Endometrial microvascular endothelial cells (primary cell): ENCODE measurements around the gene CAPZB. TPM values are rescaled to one million over a fixed set of nuclear protein-coding genes. Genes with fewer than 3 reads are reported as not detected.

Experiments used
- in situ Hi-C: cut with HindIII; loops from 2 replicates; pipeline ENCODE4 v1.10.0; 2017; ENCODE audit warnings: low sequenced_read_pairs, low pct_unique_long_range_greater_than_20kb; ENCODE audit errors: inconsistent ontology term
- total RNA-seq: library from RNA; depleted of rRNA; stranded (reverse); fragments of >200 nt; gene quantifications from one replicate; pipeline ENCODE4 v1.2.3, GENCODE V29; 2015; ENCODE audit errors: inconsistent ontology term

The CAPZB gene
- total RNA-seq, 1 donor from 2014 or later, result 146 TPM

GRCh38 chr1:19369396-19370090 is 115.8 kb downstream of the CAPZB start:
- in situ Hi-C loops, result no loop called here

DNA sequence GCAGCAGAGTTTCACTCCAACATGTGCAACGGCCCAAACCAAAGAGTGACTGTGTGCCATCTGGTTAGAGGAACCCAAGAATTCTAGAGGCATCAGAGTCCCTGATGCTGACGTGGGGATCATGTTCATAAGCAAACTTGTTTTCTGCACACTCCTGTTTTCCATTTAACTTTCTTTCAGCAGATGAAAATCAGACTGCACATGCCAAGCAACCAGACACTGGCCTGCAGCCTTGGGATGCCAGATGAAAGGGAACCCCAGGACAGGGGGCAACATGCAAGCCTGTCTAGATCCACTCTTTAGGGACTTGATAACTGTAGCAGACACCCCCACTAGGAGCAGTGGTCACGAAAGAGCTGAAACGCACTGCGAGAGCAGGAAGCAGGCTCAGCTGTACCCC is 116.4 kb downstream of the CAPZB start:
- in situ Hi-C loops, result no loop called here

- in situ Hi-C loops, result no loop called here
These were observed 117.3 kb downstream of the CAPZB start for GRCh38 chr1:19368050-19368449.

DNA sequence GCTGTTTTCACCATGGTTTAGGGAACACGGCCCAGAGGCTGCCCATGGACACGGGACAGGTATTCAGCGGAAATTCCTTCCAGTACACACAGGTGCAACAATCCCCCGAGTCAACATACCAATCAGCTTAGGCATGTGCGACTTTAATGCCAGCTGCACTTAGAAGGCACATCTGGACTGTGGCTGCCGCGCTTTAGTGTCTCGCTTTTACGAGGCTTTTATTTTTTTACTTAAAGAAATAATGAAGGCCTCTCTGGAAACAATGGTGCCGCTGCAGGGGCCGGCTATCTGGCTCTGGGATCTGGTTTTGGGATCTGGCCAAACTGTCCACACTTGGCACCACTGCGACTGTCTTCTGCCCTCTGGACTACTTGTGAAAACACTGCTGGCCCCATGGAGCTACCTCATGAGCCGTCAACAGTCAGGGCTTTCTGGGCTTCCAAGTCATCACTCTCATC is 117.7 kb downstream of the CAPZB start:
- in situ Hi-C loops, result no loop called here

DNA sequence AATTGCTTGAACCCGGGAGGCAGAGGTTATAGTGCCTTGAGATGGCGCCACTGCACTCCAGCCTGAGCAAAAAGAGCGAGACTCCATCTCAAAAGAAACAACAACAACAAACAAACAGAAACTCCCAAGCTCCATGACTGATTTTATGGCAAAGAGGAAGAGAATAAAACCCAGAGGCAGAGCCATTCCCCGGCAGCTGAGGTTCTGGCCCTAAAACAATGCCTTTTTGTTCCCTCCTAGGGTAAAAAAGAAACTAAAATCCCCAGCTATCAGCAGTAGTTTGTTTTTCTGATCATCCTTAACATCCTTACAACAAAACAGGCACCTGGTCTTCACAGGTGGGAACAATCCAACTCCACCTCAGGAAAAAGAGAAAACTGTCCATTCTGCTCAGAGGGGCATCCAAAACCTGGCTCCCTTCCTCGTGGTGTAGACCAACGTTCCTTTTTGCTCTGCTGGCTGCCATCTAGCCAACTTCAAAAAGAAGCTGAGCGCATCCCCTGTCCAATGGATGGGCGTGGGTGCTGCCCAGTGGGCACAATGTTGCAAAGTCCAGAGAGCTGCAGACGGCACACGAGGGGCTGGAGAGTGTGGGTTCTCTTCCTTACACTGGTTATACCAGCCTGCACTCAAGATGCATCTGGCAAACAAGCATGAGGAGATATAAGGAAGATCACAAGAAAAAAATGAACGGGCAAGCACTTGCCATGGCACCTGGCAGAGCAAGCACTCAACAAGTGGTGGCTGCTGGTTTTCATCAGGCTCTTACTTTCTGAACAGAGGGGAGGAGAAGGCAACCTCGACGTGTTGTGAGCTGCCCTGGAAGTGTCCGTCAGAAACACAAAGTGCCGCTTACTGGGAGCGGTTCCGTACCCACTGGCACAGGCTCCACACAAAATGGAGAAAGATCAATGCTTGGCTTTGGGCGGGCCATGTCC is 118.5 kb downstream of the CAPZB start:
- in situ Hi-C loops, result no loop called here

DNA sequence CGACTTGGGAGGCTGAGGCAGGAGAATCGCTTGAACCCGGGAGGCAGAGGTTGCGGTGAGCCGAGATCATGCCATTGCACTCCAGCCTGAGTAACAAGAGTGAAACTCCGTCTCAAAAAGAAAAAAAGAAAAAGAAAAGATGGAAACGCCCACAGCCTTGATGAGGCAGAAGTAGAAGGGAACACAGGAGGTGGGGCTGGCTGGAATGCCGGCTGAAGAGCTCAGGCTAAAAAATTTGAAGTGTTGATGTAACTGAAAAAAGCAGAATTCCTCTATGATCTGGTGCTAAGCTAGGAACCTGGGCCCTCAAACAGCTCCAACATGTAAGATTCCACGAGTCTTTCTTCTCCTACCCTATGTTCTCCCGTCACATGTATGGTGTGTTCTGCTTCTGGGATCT is 119.6 kb downstream of the CAPZB start:
- in situ Hi-C loops, result no loop called here

GRCh38 chr1:19363536-19364152 is 121.7 kb downstream of the CAPZB start:
- in situ Hi-C loops, result no loop called here

GRCh38 chr1:19361611-19362147 is 123.7 kb downstream of the CAPZB start:
- in situ Hi-C loops, result no loop called here

DNA sequence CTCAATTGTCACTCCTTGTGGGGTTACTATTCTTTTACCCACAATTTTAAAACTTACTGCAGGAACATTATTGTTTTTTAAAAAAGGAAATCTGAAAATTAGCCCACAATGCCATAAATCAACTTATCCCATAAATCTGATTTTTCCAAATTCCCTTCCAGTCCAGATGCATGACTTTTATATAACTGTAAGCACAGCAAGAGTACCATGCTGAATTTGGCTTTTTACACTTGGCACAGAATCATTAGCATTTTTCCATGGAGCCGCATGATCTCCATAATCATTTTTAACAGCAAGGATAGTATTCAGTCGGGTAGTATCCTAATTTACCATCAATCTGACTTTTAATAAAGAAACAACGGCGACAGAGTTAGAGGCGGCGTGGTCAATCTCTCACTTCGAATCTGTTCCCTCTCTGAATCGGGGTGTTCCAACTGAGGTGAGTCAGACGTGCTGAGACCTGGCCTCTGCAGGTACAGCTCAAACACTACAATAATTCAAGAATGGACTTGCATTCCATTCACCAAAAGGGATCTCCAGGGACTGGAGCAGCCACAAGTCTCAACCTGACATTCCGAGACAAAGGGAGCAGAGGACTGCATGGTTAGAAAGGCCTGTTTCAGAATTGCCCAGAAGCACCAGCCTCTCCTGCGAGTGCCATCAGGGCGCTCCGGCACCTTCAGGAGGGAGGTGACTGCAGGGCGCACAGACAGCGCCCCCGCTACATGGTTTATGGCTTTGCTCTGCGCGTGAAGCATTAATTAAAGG is 124.3 kb downstream of the CAPZB start:
- in situ Hi-C loops, result no loop called here

DNA sequence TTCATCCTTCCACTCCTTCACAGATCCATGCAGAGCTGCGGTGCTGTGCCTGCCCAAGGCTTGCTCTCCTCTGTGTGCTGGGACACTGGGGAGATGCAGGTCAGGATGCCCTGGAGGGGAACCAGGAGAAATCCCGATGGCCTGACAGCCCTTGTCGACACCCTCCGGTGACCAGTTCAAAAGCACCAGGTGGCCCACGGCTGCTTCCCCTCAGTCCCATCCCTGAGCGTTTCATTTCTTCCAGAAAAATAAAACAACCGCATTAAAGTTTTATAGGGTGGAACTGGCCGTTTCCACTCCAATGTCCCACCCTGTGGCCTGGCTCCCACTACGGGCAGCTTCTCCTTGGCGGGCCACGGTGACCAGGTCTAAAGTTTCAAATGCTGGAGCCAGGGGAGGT is 124.9 kb downstream of the CAPZB start:
- in situ Hi-C loops, result no loop called here

GRCh38 chr1:19360016-19360415 is 125.3 kb downstream of the CAPZB start:
- in situ Hi-C loops, result no loop called here

DNA sequence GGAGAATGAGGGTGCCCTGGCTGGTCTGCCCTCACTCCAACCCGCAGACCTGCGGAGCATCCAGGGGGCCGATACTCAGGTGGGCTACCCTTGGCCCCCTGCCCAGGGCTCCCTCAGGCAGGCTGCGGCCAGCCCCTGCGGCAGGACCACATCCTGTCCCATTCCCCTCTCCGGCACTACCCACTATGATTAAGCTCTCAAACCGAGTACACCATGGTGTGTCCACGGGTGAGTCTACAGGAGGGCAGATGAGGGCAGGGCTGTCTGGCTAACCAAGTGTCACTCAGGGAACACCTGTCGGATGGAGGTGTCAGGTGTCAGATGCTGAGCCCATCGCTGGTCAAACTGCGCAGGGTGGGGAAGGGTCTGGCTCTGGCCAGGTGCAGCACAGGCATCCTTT is 126.0 kb downstream of the CAPZB start:
- in situ Hi-C loops, result no loop called here

DNA sequence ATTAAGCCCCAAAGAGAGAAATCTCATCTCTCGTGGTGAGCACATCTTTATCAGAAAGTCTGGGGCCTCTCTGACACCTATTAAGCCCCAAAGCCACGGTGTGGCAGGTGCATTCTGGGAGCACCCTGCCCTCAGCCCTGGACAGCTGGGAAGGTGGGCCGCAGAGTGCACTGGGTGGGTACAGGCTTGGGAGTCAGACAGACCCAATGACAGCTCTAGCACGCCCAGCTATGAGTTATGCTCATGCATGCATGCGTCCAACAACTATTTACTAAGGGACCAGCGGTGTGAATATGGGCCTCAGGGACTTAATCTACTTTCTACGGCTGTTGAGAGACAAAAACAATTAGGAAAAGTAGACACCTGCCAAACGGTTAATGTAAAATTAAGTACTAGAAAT is 126.6 kb downstream of the CAPZB start:
- in situ Hi-C loops, result no loop called here

DNA sequence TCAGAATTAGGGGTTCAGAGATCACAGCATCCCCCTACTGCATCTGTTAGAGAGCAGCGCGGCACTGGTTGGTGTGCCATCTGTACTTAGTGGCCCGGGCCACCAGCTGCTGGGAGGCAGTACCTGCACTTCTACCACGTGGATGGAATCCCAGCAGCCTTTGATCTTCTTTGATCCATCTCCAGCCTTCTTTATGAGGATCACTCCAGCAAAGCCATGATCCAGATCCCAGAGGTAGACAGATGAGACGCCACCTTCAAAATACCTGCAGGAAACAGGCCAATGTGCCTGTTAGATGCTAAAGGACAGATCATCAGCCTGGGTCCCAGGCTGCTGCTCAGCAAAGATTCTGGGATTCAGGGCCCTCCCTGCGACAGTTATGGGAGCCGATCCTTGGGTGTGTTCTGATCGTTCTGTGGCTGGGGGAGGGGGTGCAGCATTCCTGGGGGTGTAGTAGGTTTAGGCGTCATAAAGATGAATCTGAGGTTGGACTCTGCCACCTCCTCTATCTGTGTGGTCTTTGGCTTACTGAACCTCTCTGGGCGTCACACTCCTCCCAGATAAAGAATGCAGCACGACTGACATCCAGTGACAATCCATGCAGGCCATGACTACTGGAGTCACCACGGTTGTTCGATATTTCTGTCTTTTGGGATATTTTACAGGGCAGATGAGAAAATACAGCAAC is 127.9 kb downstream of the CAPZB start:
- in situ Hi-C loops, result no loop called here

GRCh38 chr1:19356266-19356665 is 129.1 kb downstream of the CAPZB start:
- in situ Hi-C loops, result no loop called here

DNA sequence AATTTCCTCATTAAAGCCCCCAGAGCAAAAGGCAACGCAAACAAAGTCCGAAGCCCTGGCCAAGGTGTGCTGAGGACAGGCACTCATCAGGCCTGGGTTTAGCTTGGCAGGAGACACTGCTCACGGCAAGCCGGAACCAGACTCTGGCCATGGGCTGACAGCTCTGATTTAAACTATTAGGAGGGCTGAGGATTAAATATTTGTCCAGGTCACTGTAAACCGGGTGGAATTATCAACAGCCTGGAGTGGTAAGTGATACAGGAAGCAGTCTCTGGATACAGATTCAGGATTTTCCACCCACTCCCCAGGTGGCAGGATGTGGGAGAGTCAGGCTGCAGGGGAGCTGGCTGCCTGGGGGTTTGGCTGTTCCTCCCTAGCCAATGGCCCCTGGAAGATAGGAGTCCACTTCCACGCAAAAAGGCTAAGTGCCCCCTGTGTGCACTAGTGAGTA is 130.8 kb downstream of the CAPZB start:
- in situ Hi-C loops, result no loop called here

- in situ Hi-C loops, result no loop called here
These were observed 131.7 kb downstream of the CAPZB start for GRCh38 chr1:19353596-19353995.

DNA sequence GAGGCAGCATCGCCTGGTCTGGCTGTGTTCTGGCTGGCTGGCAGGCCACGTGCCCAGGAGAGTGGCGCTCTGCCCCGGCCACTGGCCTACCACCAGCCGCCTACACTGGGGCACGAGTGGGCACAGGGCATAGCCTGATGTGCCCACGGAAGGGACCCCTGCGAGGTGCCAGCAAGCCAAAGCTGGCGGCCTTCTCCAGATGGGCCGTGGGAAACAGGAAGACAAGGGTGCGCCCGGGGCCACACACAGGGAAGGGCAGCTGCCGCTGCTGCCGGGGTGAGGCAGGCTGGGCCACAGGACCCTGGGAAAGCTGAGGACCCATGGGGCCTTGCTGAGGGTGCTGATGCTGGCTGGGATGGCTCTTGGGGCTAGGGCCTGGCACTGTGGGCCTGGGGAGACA is 132.5 kb downstream of the CAPZB start:
- in situ Hi-C loops, result no loop called here
